ENCODE measurements around the gene MRPL54. TPM values are rescaled to one million over a fixed set of nuclear protein-coding genes. Genes with fewer than 3 reads are reported as not detected.

MRPL54 gene
- total RNA-seq, 1 experiment from 2014 or later, result 67.1 TPM

GRCh38 chr19:3723883-3724282 is 38.6 kb upstream of the MRPL54 start:
- H2AFZ ChIP-seq (ENCODE audit: low read depth, low read length, poor library complexity, severe bottlenecking), result no peak overlapping the region
- no peaks in the 10 kb centered on the region for H3K36me3 ChIP-seq (ENCODE audit: control insufficient read depth in 1 of 2, insufficient read depth in 2 of 2, low read length in 2 of 2)
- H4K20me1 ChIP-seq (ENCODE audit: insufficient read depth), result no peaks in the 10 kb centered on the region
- peak overlapping the region in 1 of 2 experiments; percentile 18; a peak in 1 of 4 replicates for H3K4me3 ChIP-seq (replicated peaks in 1 of 2; ENCODE audit: low read depth in 1 of 2, low read length in 2 of 2)
- H3K79me2 ChIP-seq (ENCODE audit: insufficient read depth, low read length), result no peaks in the 10 kb centered on the region
- ChIA-PET RAD21 (ENCODE audit: low non-redundant PET in 1 of 2, low total read pairs in 2 of 2, uncharacterized antibody in 2 of 2, unreplicated experiment in 2 of 2) (no interaction called here), POLR2A (interaction anchor here (2.1 to 2.5 kb wide), 2 partner anchors 13 to 16 kb away, joined by 6 to 8 read pairs; partner anchors contain the start of gene TJP3), CTCF (interaction anchor here (0.6 to 2.0 kb wide), 4 partner anchors 39 to 772 kb away, joined by 3 to 8 read pairs (median 4); partner anchors contain the start of gene MRPL54)
- no peaks in the 10 kb centered on the region for H3K9me3 ChIP-seq (ENCODE audit: control insufficient read depth in 1 of 2, insufficient read depth in 1 of 2, low read depth in 1 of 2, low read length in 2 of 2)
- no peaks in the 10 kb centered on the region for H3K27me3 ChIP-seq (ENCODE audit: insufficient read depth, low read length)
- ATAC-seq, result no peak
- 0 out of 2 replicates have a peak overlapping the region, but pooled peaks have one; percentile 32 for H3K9ac ChIP-seq (ENCODE audit: low read length)
- no peaks in the 10 kb centered on the region for H3K9me2 ChIP-seq (ENCODE audit: insufficient read depth)
- peak overlapping the region; percentile 46; the same call in 1 of the 2 replicates for H3K27ac ChIP-seq (ENCODE audit: low read depth, low read length)
- BruUV-seq (replicated peaks), result no TSS peak
- intact Hi-C loops (cut with micrococcal nuclease), result loop anchor here (10.0 kb wide), 1 partner anchor 481 kb away; no protein-coding TSS in a partner anchor
- peak overlapping the region; percentile 72 for H3K4me2 ChIP-seq (ENCODE audit: low read length)
- H3K4me1 ChIP-seq (ENCODE audit: control insufficient read depth in 1 of 2, insufficient read depth in 2 of 2, low read length in 2 of 2), result peaks cover 66 to 96% of the 10 kb centered on the region in 2 experiments
- DNase-seq (ENCODE audit: low read depth, low spot score), result no peak
- TF ChIP-seq EZH2 (IDR thresholded peaks at IDR 0.05) (no peak), JUND (IDR thresholded peaks at IDR 0.05) (no peak), YY1 (IDR thresholded peaks at IDR 0.05; ENCODE audit: extremely low read depth, insufficient replicate concordance, low read depth, low read length) (no peak), CEBPB (IDR thresholded peaks at IDR 0.05; ENCODE audit: low read depth) (no peak), POLR2A (IDR thresholded peaks at IDR 0.05; ENCODE audit: borderline replicate concordance, extremely low read depth, insufficient read depth, insufficient read length) (no peak), TCF7L2 (IDR thresholded peaks at IDR 0.05; ENCODE audit: borderline replicate concordance, extremely low read depth, insufficient read depth, insufficient read length) (no peak), MAX (IDR thresholded peaks at IDR 0.05) (no peak), EZH2phosphoT487 (IDR thresholded peaks at IDR 0.05; ENCODE audit: borderline replicate concordance) (no peak), FOSL1 (IDR thresholded peaks at IDR 0.05; ENCODE audit: low read depth) (no peak)
- TF ChIP-seq, protein P1, sequence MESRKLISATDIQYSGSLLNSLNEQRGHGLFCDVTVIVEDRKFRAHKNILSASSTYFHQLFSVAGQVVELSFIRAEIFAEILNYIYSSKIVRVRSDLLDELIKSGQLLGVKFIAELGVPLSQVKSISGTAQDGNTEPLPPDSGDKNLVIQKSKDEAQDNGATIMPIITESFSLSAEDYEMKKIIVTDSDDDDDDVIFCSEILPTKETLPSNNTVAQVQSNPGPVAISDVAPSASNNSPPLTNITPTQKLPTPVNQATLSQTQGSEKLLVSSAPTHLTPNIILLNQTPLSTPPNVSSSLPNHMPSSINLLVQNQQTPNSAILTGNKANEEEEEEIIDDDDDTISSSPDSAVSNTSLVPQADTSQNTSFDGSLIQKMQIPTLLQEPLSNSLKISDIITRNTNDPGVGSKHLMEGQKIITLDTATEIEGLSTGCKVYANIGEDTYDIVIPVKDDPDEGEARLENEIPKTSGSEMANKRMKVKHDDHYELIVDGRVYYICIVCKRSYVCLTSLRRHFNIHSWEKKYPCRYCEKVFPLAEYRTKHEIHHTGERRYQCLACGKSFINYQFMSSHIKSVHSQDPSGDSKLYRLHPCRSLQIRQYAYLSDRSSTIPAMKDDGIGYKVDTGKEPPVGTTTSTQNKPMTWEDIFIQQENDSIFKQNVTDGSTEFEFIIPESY (IDR thresholded peaks at IDR 0.05; ENCODE audit: extremely low read depth, insufficient replicate concordance, low read length), result no peak
- TF ChIP-seq, protein P2, sequence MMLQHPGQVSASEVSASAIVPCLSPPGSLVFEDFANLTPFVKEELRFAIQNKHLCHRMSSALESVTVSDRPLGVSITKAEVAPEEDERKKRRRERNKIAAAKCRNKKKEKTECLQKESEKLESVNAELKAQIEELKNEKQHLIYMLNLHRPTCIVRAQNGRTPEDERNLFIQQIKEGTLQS (IDR thresholded peaks at IDR 0.05), result no peak

All from HCT116 (cell line).